OCI-LY3 (cell line): ENCODE data around the gene ALDOC.

Source experiments
- H2AFZ ChIP-seq: fragments of 200-600, 300-600 bp; shearing (Covaris generic); 2 replicates; pipeline ENCODE4 v1.6.0; 2014; ENCODE audit warnings: antibody characterized with exemption, low read depth, low read length
- H3K27ac ChIP-seq: fragments of 200-600, 300-600 bp; sonication (generic); 2 replicates; pipeline ENCODE4 v1.5.1; 2014; ENCODE audit warnings: mild to moderate bottlenecking, low read length, moderate library complexity, mixed read lengths
- H3K27me3 ChIP-seq: fragments of 200-600, 300-600 bp; sonication (generic); 2 replicates; pipeline ENCODE4 v1.6.1; 2014; ENCODE audit warnings: low read depth, low read length, mixed read lengths
- H3K36me3 ChIP-seq: fragments of 200-600, 300-600 bp; sonication (generic); replicated peaks from 2 replicates; pipeline ENCODE3; 2014; ENCODE audit warnings: low read depth, low read length, mixed read lengths
- H3K4me1 ChIP-seq: fragments of 300-600, 200-600 bp; sonication (generic); 2 replicates; pipeline ENCODE4 v1.6.1; 2014; ENCODE audit warnings: low read length, mixed read lengths
- H3K4me2 ChIP-seq: fragments of 200-600, 300-600 bp; sonication (generic); 2 replicates; pipeline ENCODE4 v1.6.1; 2014; ENCODE audit warnings: low read length, mixed read lengths
- H3K4me3 ChIP-seq: fragments of 300-600, 200-600 bp; sonication (generic); 2 replicates; pipeline ENCODE4 v1.5.1; 2014; ENCODE audit warnings: antibody characterized with exemption, mild to moderate bottlenecking, low read length, moderate library complexity
- H3K79me2 ChIP-seq: fragments of 300-600, 200-600 bp; shearing (Covaris generic); 2 replicates; pipeline ENCODE4 v1.6.1; 2014; ENCODE audit warnings: mild to moderate bottlenecking, low read length, mixed read lengths
- H3K9ac ChIP-seq: fragments of 300-600, 200-600 bp; shearing (Covaris generic); 2 replicates; pipeline ENCODE4 v1.6.0; 2014; ENCODE audit warnings: mild to moderate bottlenecking, low read length, moderate library complexity
- H3K9me3 ChIP-seq: fragments of 200-600, 300-600 bp; shearing (Covaris generic); 2 replicates; pipeline ENCODE4 v1.6.1; 2014; ENCODE audit warnings: low read length, mixed read lengths; ENCODE audit not compliant: insufficient read depth
- H4K20me1 ChIP-seq: fragments of 200-600, 300-600 bp; sonication (generic); 2 replicates; pipeline ENCODE4 v1.6.1; 2016; ENCODE audit warnings: low read length, mixed read lengths; ENCODE audit not compliant: insufficient read depth
- CTCF ChIP-seq: fragments of 200-600, 300-600 bp; sonication (generic); IDR thresholded peaks from 2 replicates; pipeline ENCODE4 v1.5.1; 2014; ENCODE audit warnings: antibody characterized with exemption, low read length, low read depth
- EZH2phosphoT487 ChIP-seq: fragments of 200-600 bp; shearing (Covaris generic); IDR thresholded peaks from 2 replicates; pipeline ENCODE4 v1.6.1; 2018; ENCODE audit warnings: antibody characterized with exemption, mixed run types, low read depth

The ALDOC gene

GRCh38 chr17:28620010-28620409, 43.3 kb upstream of the ALDOC start:
- Histone ChIP-seq H4K20me1 (0 out of 2 replicates have a peak, but pooled peaks cover 6% of the 10 kb centered on the region), H2AFZ (no peak overlapping the region), H3K79me2 (no peaks in the 10 kb centered on the region), H3K27ac (no peak overlapping the region), H3K4me3 (no peak overlapping the region), H3K4me1 (peaks cover 14% of the 10 kb centered on the region), H3K36me3 (peaks cover 82% of the 10 kb centered on the region), H3K9me3 (no peaks in the 10 kb centered on the region), H3K9ac (no peak overlapping the region), H3K27me3 (no peaks in the 10 kb centered on the region), H3K4me2 (no peak overlapping the region)
- TF ChIP-seq EZH2phosphoT487 (no peak), CTCF (no peak)

- Histone ChIP-seq H3K27ac (no peak overlapping the region), H3K79me2 (no peaks in the 10 kb centered on the region), H3K9ac (no peak overlapping the region), H3K4me1 (peaks cover 15% of the 10 kb centered on the region), H3K36me3 (peaks cover 82% of the 10 kb centered on the region), H3K4me3 (no peak overlapping the region), H3K9me3 (no peaks in the 10 kb centered on the region), H2AFZ (no peak overlapping the region), H4K20me1 (0 out of 2 replicates have a peak, but pooled peaks cover 11% of the 10 kb centered on the region), H3K4me2 (no peak overlapping the region), H3K27me3 (no peaks in the 10 kb centered on the region)
- no peak for TF ChIP-seq CTCF
- TF ChIP-seq EZH2phosphoT487, result no peak
These were observed 41.8 kb upstream of the ALDOC start for GRCh38 chr17:28618464-28618863.

GRCh38 chr17:28616281-28616680, 39.6 kb upstream of the ALDOC start:
- Histone ChIP-seq H3K27me3 (no peaks in the 10 kb centered on the region), H3K9ac (no peak overlapping the region), H3K4me1 (peaks cover 15% of the 10 kb centered on the region), H3K79me2 (no peaks in the 10 kb centered on the region), H3K9me3 (no peaks in the 10 kb centered on the region), H3K27ac (no peak overlapping the region), H4K20me1 (0 out of 2 replicates have a peak, but pooled peaks cover 11% of the 10 kb centered on the region), H3K36me3 (peaks cover 83% of the 10 kb centered on the region), H2AFZ (no peak overlapping the region), H3K4me3 (no peak overlapping the region), H3K4me2 (no peak overlapping the region)
- TF ChIP-seq EZH2phosphoT487 (no peak), CTCF (no peak)

GRCh38 chr17:28615260-28615940, 38.7 kb upstream of the ALDOC start:
- Histone ChIP-seq H3K79me2 (no peaks in the 10 kb centered on the region), H2AFZ (no peak overlapping the region), H4K20me1 (0 out of 2 replicates have a peak, but pooled peaks cover 11% of the 10 kb centered on the region), H3K9me3 (no peaks in the 10 kb centered on the region), H3K27me3 (no peaks in the 10 kb centered on the region), H3K4me1 (peaks cover 15% of the 10 kb centered on the region), H3K4me2 (no peak overlapping the region), H3K27ac (peak overlapping the region; percentile 7; the same call in 1 of the 2 replicates), H3K36me3 (peaks cover 83% of the 10 kb centered on the region), H3K4me3 (no peak overlapping the region), H3K9ac (no peak overlapping the region)
- no peak for TF ChIP-seq CTCF
- no peak for TF ChIP-seq EZH2phosphoT487
